Femur (tissue), 1 donor: ENCODE measurements around the gene DPP4.
"Not testable (repeated sequence)": the region's sequence is repeated elsewhere in the genome, so short reads cannot be mapped to it uniquely, and the experiment has no call there.

ENCODE experiments used
- DNase-seq: peaks from one replicate; pipeline ENCODE4 v3.0.0-alpha.2; 2017

DPP4 gene

GRCh38 chr2:161983331-161983651 is 90.7 kb downstream of the DPP4 start:
- DNase-seq, result no peak

GRCh38 chr2:161982548-161983330 is 91.3 kb downstream of the DPP4 start:
- no peak for DNase-seq

GRCh38 chr2:161981679-161982250 is 92.2 kb downstream of the DPP4 start:
- DNase-seq, result no peak

- DNase-seq, result no peak
Observed at GRCh38 chr2:161980976-161981375, 93.0 kb downstream of the DPP4 start.

GRCh38 chr2:161979490-161979889 is 94.5 kb downstream of the DPP4 start:
- no peak for DNase-seq

- DNase-seq, result not testable (repeated sequence)
Observed at GRCh38 chr2:161977926-161978325, 96.1 kb downstream of the DPP4 start.

GRCh38 chr2:161976917-161977316 is 97.1 kb downstream of the DPP4 start:
- DNase-seq, result no peak

GRCh38 chr2:161976295-161976694 is 97.7 kb downstream of the DPP4 start:
- DNase-seq, result no peak

- DNase-seq, result no peak
Observed at GRCh38 chr2:161975813-161976160, 98.2 kb downstream of the DPP4 start.

- DNase-seq, result no peak
Observed at GRCh38 chr2:161975062-161975812, 98.8 kb downstream of the DPP4 start.

GRCh38 chr2:161974461-161974860 is 99.6 kb downstream of the DPP4 start:
- DNase-seq, result no peak

GRCh38 chr2:161972866-161973265 is 101.1 kb downstream of the DPP4 start:
- DNase-seq, result no peak

GRCh38 chr2:161972232-161972631 is 101.8 kb downstream of the DPP4 start:
- no peak for DNase-seq

- DNase-seq, result no peak
Observed at GRCh38 chr2:161971551-161971950, 102.5 kb downstream of the DPP4 start.

GRCh38 chr2:161969159-161969558 is 104.9 kb downstream of the DPP4 start:
- DNase-seq, result no peak

- no peak for DNase-seq
Observed at GRCh38 chr2:161965994-161966393, 108.0 kb downstream of the DPP4 start.

- no peak for DNase-seq
Observed at GRCh38 chr2:161964160-161964559, 109.9 kb downstream of the DPP4 start.

- no peak for DNase-seq
Observed at GRCh38 chr2:161962160-161962559, 111.9 kb downstream of the DPP4 start.

GRCh38 chr2:161961061-161961460 is 113.0 kb downstream of the DPP4 start:
- no peak for DNase-seq

- no peak for DNase-seq
Observed at GRCh38 chr2:161956738-161957137, 117.3 kb downstream of the DPP4 start.

GRCh38 chr2:161955211-161955610 is 118.8 kb downstream of the DPP4 start:
- no peak for DNase-seq

- DNase-seq, result no peak
Observed at GRCh38 chr2:161954103-161954502, 119.9 kb downstream of the DPP4 start.

- not testable (repeated sequence) for DNase-seq
Observed at GRCh38 chr2:161953367-161953766, 120.6 kb downstream of the DPP4 start.

- no peak for DNase-seq
Observed at GRCh38 chr2:161952783-161953191, 121.2 kb downstream of the DPP4 start.
